SH-SY5Y (cell line): ENCODE results near the gene CARD11.

Experiments
- GATA2 ChIP-seq: IDR thresholded peaks from 2 replicates; pipeline ENCODE4 v1.6.1; 2011; ENCODE audit warnings: mild to moderate bottlenecking, low read depth, low read length
- GATA3 ChIP-seq: IDR thresholded peaks from 2 replicates; pipeline ENCODE4 v1.6.1; 2011; ENCODE audit warnings: low read depth, mild to moderate bottlenecking, low read length, moderate library complexity

- no peak for TF ChIP-seq GATA3
- no peak for TF ChIP-seq GATA2
Observed at GRCh38 chr7:3056234-3057065, 12.8 kb upstream of the CARD11 start.
